Left lung (tissue), 10 donors: ENCODE data around the gene TMEM204. TPM values are rescaled to one million over a fixed set of nuclear protein-coding genes. Genes with fewer than 3 reads are reported as not detected.

ENCODE experiments used
- ATAC-seq: fragments of 200-7000 bp; cut with Tn5 transposase; one replicate; pipeline ENCODE4 v1.9.1; 2020; ENCODE audit warnings: moderate library complexity
- DNase-seq, 4 donors: peaks; one replicate each; pipeline ENCODE4 v3.0.0-alpha.2; 2013 to 2020
- H3K27ac ChIP-seq, 2 donors: fragments of 200-600 bp; sonication (generic) in 1 of 2; one replicate each; pipeline versions ENCODE4 v1.5.0 to v1.8.0; 2020 to 2021
- H3K27me3 ChIP-seq, 2 donors: fragments of 200-600 bp; sonication (generic) in 1 of 2; one replicate each; pipeline versions ENCODE4 v1.5.0 to v1.8.0; 2020 to 2021
- H3K36me3 ChIP-seq, 2 donors: fragments of 200-600 bp; sonication (generic) in 1 of 2; one replicate each; pipeline versions ENCODE4 v1.5.0 to v1.8.0; 2020 to 2021
- H3K4me1 ChIP-seq, 2 donors: fragments of 200-600 bp; one replicate each; pipeline ENCODE4 v1.8.0; 2021
- H3K4me3 ChIP-seq, 2 donors: fragments of 200-600 bp; sonication (generic) in 1 of 2; one replicate each; pipeline versions ENCODE4 v1.5.0 to v1.8.0; 2020 to 2021; ENCODE audit warnings: mild to moderate bottlenecking in 1 of 2
- H3K9me3 ChIP-seq, 2 donors: fragments of 200-600 bp; sonication (generic) in 1 of 2; one replicate each; pipeline versions ENCODE4 v1.5.0 to v1.8.0; 2020 to 2021
- CTCF ChIP-seq, 2 donors: fragments of 200-600 bp; sonication (generic) in 1 of 2; IDR thresholded peaks; one replicate each; pipeline versions ENCODE4 v1.5.0 to v1.8.0; 2021; ENCODE audit warnings: antibody characterized with exemption in 2 of 2
- intact Hi-C, 2 donors: fragments of 100-400 bp; cut with DNase I; formaldehyde crosslinking; loops; one replicate each; pipeline versions ENCODE4 v1.11.2 to v1.14.2; 2022
- polyA plus RNA-seq, 6 donors: library from polyadenylated mRNA; unstranded; fragments of 120-200 nt; gene quantifications; one replicate each; pipeline ENCODE4 v1.2.1, GENCODE V29; 2013; ENCODE audit not compliant: insufficient read length in 6 of 6
- total RNA-seq, 2 donors: library from RNA; stranded (reverse); fragmentation: NEBNext Ultra II Directional; extraction: Animal tissue kit (Norgen Biotek cat#: 25700); gene quantifications; one replicate each; pipeline ENCODE4 v1.2.1, GENCODE V29; 2021
- donor health status: DM: no; HTN: yes; CAD: no.
- donor health status: DM: no; HTN: no; CAD: no.

TMEM204 gene
- total and polyA plus RNA-seq, 8 donors: 15.4 to 28.7 (median 19.8) TPM

GRCh38 chr16:1498899-1499676 lies 34.4 kb upstream of the TMEM204 start:
- Histone ChIP-seq H3K9me3 (no peaks in the 10 kb centered on the region), H3K27me3 (no peaks in the 10 kb centered on the region), H3K4me3 (no peak overlapping the region), H3K36me3 (peaks cover 0 to 91% of the 10 kb centered on the region in 2 donors), H3K4me1 (peaks cover 8 to 14% of the 10 kb centered on the region in 2 donors), H3K27ac (no peak overlapping the region)
- intact Hi-C loops: no loop called here
- no peak for TF ChIP-seq CTCF (IDR thresholded peaks at IDR 0.05)
- ATAC-seq (no peak), DNase-seq (no peak)

DNA sequence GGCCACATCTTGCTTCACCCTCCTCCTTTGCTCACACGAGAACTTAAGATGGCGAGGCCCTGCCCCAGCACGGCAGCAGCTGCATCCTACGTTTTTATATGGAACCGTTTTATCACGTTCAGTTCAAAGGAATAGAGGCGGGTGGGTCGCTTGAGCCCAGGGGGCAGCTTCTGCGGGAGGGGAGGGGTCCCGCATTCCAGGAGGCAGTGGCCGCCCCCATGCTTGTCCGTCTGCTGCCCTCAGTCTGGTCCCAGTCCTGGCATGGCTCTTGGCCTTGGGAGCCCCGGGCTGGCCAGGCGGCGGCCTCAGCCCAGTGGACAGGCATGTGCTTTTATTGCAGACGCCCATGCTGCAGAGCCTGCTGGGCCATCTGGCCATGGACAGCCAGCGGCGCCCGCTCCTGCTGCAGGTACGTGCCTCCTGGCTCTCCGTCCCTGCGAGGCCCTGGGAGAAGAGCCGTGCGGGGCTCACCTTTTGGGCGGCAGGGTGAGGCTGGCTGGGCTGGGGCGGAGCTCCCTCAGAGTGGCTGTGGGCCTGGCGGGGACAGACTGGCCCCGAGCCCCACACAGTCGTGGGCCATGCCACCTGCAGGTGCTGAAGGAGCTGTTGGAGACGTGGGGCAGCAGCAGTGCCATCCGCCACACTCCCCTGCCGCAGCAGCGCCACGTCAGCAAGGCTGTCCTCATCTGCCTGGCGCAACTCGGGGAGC lies 33.6 kb upstream of the TMEM204 start:
- intact Hi-C loops: no loop called here
- no peak for TF ChIP-seq CTCF (IDR thresholded peaks at IDR 0.05)
- Histone ChIP-seq H3K4me3 (no peak overlapping the region), H3K9me3 (no peaks in the 10 kb centered on the region), H3K27ac (no peak overlapping the region), H3K27me3 (no peaks in the 10 kb centered on the region), H3K4me1 (peaks cover under 1 to 5% of the 10 kb centered on the region in 2 donors), H3K36me3 (peaks cover 0 to 91% of the 10 kb centered on the region in 2 donors)
- DNase-seq (no peak), ATAC-seq (no peak)

DNA sequence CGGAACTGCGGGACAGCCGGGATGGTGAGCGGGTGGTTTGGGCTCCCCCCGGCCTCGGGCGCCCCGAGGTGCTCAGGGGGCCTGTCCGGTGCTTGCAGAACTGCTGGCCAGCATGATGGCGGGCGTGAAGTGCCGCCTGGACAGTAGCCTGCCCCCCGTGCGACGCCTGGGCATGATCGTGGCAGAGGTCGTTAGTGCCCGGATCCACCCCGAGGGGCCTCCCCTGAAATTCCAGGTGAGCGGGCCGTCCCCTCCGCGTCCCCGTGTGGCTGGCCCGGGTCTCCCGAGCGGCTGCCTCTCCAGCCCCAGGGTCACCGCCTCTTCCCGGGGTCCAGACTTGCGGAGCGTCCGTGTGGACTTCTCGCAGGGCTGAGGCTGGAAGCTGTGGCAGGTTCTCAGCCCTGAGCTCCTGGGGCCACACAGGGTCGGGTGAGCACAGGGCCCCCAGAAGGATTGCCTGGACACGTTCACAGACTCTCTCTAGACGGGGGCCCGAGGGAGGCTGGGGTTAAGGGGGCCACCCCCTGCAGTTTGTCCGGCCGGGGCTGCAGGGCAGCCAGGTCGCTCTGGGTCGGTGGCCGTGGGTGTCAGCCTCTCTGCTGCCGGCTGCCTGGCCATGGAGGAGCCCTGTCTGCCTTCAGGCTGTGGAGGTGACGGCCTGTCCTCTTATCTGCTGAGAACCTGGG lies 32.9 kb upstream of the TMEM204 start:
- H3K36me3 ChIP-seq: peaks cover 0 to 91% of the 10 kb centered on the region in 2 donors
- intact Hi-C loops: no loop called here

GRCh38 chr16:1501630-1502029 lies 31.8 kb upstream of the TMEM204 start:
- ATAC-seq: no peak
- peaks cover 0 to 91% of the 10 kb centered on the region in 2 donors for H3K36me3 ChIP-seq

More for the DNA sequence above, 32.9 kb upstream of the TMEM204 start:
- no peaks in the 10 kb centered on the region for H3K27me3 ChIP-seq
- H3K27ac ChIP-seq: no peak overlapping the region
- no peak overlapping the region for H3K4me3 ChIP-seq
- DNase-seq (peak in 1 of 4 donors; percentile 75), ATAC-seq (no peak)
- no peaks in the 10 kb centered on the region for H3K4me1 ChIP-seq
- TF ChIP-seq CTCF (IDR thresholded peaks at IDR 0.05): no peak
- H3K9me3 ChIP-seq: no peaks in the 10 kb centered on the region

More at GRCh38 chr16:1501630-1502029, 31.8 kb upstream of the TMEM204 start:
- no peak overlapping the region for H3K4me3 ChIP-seq
- TF ChIP-seq CTCF (IDR thresholded peaks at IDR 0.05): no peak
- H3K27ac ChIP-seq: no peak overlapping the region
- DNase-seq: no peak
- no peaks in the 10 kb centered on the region for H3K27me3 ChIP-seq
- intact Hi-C loops: no loop called here
- no peaks in the 10 kb centered on the region for H3K9me3 ChIP-seq
- no peaks in the 10 kb centered on the region for H3K4me1 ChIP-seq
